ENCODE results near the gene NHS.
A peak's percentile ranks its signal among the peaks of the same experiment; 100 is the strongest.

NHS gene

DNA sequence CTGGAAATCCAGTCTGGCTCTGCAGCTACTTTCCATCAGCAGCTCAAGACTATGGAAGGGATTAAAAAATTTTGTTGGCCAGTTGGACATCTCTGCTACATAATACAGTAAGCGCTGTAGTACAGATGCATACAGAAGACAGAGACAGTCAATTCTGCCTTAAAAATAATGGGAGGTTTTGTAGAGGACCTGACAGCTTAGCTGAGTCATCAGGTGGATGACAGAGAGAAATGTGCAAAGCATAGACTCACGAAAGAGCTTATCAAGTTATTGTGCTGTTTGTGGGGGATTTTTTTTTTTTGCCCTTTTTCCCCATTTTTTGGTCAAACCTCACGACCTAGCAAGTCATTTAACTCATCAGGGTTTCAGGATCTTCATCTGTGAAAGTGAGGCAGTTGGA is 213.3 kb downstream of the NHS start:
- no peak for DNase-seq (ENCODE audit: low read depth in 2 of 2)

DNA sequence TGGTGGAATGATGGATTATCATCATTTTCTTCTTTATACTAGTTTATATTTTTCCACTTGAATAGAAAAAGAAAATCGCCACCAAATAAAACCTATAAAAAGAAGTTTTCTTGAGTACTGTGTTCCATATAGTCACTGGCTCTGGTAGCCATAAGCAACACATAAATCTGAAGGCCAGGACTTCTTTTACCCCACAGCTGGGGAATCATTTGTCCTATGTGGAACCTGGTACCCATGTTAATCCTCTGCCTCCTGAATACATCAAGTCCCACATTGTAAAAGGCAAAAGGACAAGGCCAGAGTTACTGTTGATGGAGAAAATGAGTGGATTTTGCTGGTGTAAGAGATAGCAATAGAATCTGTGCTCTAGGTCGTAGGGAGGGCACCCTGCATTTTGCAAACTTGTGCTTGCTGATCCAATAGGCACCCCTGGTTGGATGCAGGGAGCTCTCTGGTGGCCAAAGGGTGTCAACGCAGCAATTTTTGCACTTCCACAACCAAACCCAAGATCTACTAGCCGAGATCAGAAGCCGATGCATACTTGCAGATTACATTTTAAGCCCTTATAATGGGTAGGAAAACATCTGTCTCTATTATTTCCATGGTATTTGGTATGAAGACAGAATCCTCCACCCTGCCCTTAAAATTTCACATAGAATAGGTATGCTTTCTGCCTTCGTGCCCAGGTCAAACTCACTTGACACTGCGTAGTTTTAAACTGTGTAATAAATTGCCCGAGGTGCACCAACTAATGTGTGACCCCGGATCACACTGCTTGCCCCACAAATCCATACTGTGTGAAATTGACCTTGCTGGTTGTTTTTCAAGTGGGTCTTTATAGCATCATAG is 216.1 kb downstream of the NHS start:
- peak in 1 of 2 donors; percentile 0 for DNase-seq (ENCODE audit: low read depth in 2 of 2)

DNA sequence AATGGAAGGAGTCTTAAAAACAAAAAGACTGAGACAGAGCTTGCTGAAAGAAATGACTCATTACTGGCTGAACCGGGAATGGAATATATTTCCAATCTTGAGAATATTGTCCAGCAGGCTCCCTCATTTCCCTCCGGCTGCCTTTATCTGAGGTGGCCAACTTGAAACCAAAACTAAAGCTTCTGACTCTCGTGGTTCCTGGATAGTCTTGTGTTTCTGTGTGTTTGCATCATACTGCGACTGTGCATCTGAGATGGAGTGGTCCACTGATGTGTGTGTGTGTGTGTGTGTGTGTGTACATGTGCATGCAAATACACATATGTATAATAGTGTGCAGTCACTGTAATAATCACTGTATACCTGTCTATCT is 216.7 kb downstream of the NHS start:
- no peak for DNase-seq (ENCODE audit: low read depth in 2 of 2)

DNA sequence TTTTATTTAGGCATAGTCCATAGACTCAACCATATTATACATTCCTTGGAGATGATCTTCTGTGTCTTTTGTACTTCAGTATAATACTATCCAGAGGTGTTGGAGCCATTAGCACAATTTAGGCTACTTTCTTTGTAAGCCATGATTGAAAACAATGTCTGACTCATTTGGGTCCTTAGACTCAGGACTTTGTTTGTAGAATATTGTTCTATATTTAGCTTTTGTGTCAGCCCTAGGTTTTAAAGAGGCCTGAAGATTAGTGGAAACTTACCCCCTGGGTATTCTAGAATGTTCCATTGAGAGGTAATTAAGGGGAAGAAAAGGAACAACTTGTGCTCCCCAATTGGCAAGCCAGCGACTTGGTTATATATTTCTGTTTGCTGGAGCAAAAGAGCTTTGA is 217.1 kb downstream of the NHS start:
- no peak for DNase-seq (ENCODE audit: low read depth in 2 of 2)

DNA sequence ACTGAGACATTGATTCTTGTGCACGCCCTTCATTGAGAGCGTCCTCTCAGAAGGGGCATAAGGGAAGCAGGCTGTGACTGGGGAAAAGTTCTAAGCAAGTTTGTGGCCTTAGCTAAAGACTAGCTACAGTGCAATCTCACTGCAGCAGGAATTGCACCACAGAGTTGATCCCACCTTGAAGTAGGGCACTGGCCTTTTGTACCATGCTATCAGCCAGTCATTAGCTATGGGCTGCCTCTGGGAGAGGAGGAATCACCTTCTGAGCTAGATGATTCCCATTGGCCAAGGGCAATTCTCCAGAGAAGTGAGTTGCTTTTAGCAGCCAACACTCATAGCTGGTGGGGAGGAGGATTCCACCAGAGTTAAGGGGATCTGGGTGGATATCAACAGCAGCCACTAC is 219.7 kb downstream of the NHS start:
- no peak for DNase-seq (ENCODE audit: low read depth in 2 of 2)

DNA sequence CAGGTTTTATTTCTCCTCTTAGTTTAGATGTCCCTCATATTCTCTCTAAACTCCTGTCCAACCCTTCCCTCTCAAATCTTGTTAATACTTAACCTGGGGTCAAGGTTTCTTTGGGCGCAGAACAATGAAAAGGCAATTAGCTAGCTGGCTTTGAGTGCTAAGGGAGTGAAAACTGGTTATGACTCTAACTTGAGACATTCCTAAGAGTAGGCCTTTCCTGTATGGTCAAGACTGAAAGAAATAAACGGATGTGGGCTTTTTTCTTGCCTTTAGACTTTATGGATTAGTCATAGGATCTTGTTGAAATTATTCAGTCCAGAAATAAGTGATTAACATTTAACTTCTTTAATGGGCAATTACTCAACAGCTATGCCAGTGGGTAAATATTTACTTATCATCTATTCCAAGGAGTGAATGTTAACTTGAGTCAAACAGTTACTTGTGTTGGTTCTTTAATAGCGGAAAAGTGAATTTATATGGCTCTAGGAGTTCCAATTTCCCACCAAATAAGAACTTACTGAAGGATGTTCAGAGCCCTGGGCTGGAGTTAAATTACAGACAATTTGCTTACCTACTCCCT is 220.5 kb downstream of the NHS start:
- no peak for DNase-seq (ENCODE audit: low read depth in 2 of 2)

DNA sequence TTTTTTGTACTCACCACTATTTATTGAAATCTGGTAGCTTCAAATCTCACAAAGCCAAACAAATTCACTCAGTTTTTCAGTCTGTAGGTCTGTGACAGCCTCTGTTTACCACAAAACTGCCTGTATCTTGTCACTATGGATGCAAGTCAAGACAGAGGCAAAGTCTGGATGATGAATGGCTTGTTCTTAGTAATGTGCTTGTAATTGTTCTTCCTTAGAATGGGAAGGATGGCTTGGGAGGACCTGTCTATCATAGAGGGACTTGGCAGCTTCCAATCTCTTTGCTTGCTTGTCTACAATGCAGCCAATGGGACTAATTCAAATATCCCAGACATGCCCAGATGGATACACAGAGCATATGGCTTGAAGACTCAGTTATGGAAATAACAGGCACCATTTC is 221.1 kb downstream of the NHS start:
- DNase-seq (ENCODE audit: low read depth in 2 of 2) = no peak

DNA sequence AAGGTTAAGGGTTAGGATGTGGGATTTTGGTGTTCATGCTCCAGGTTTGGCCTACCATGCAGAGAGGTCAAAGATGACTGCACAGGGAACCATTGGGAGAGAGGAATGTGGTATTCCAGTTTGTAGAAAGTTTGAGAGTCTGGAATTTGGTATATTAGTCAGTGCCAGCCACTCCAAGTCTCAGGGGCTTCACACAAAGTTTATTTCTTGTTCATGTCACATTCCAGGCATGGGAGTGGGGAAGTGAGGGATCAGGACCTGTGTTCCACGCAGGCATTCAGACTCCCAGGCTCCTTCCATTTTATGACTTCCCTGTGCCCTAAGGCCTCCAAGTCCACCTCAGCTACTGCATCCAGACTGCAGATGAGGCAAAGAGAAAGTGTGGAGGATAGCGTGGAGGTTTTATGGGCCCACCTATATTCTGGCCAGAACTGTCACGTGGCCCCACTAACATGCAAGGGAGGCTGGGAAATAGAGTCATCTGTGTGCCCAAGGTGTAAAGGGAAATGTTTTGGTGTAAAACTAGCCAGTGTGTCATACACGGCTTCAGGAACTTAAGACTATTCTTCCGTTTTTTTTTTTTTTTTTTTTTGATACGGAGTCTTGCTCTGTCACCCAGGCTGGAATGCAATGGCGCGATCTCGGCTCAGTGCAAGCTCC is 221.7 kb downstream of the NHS start:
- no peak for DNase-seq (ENCODE audit: low read depth in 2 of 2)

DNA sequence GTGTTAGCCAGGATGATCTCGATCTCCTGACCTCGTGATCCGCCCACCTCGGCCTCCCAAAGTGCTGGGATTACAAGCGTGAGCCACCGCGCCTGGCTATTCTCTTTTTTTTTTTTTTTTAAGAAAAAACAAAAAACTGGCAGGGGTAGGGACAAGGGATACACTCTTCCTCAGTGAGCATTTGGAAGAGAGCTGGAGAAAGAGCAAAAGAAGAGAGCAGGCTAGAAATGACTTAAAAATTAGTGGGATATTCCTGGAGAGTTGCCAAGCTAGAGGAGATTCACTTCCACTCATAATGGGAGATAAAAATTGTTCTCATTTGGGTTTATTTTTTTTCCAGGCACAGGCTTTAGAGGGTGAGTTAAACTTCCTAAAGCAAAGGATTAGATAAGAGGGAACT is 222.3 kb downstream of the NHS start:
- no peak for DNase-seq (ENCODE audit: low read depth in 2 of 2)

DNA sequence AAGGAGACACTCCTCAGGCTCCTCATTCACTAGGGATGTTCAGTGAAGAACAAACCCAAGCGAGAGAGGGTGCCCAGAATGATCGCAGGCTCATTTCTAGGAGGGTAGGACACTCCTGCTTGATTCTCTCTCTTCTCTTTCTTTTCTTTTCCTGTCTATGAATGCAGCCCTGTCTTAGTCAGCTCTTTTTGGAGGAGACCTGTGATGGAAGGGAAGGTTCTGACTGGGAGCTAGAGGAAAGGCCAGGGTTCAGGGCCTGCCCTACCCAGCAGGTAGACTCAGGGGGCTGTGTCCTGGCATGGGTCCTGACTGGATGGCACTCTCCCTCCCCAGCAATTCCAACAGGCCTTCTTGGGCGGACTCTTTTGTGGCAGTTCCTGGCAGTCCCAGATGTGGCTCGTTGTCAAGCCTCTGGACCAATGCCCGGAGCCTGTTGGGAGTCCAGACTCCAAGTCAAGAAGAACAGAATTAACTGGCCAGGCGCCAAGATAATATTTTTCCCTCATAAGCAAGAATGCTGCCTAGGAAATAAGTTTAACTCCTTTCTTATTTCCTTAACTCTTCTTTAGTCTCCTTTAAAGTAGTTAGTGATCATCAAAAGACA is 222.9 kb downstream of the NHS start:
- DNase-seq (ENCODE audit: low read depth in 2 of 2) = no peak

DNA sequence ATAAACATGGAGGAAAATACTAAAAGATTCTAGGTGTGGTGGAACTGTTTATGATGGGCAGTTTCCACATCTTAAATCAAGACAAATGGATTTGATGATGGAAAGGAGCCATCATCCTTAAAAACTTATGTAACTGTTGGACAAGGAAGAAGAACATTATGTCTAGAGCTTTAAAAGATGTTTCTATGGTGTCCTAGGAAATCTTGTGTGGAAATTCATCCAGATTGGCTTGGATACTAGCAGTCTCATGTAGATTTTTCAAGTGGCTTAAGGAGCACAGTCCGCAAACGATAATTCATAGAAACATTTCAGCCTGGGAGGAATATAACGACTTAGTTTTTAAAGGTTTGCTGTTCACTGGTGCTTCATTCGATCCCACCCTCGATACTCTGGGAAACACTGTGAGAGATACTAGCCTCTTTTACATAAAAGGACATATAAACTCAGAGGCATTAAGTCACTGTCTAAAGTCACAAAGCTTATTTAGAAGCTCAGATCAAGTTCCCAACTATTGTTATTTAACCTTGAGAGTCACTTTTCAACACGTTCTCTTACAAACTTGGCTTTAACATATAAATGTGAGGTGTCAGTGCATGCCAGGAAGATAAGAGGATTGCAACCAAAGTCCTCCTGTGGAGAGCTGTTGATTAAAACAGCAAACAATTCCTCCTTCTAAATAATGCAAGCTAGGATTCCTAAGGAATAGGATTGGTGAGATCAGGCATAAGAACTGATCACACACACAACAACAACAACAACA is 226.6 kb downstream of the NHS start:
- no peak for DNase-seq (ENCODE audit: low read depth in 2 of 2)

DNA sequence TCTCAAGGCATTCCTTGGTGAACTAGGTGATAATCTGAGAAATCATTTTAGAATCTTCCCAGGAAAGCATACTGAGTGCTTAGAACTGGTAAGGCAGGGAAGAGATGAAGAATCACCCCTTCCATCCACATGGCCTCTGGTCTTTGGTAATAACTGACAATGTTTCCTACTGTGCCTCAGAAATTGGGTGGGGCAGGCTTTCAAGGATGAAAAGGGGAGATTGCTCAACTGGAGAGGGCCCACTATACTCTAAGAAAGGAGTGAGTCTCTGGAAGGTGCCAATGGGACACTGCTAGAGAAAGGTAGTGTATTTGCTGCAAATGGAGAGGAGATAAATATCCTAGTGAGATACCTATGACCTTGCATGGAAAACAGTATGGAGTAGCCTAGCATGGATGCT is 227.2 kb downstream of the NHS start:
- no peak for DNase-seq (ENCODE audit: low read depth in 2 of 2)

DNA sequence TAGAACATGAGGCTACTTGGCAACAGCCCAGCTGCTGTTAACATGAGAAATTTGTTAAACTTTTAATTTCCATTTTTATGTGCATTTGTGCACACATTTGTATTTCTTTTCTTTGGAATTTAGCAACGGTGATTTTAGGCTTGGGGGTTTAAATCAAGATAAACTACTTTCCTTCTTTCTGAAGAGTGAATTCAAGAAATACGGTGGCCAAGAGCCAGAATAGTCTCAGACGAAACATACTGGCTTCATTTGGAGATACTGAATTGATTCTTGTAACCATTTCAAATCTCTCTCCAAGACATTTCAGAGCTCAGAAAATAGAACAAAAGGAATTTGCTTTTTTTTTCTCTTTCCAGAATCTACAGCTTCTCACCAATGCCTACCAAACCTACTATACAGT is 228.2 kb downstream of the NHS start:
- DNase-seq (ENCODE audit: low read depth in 2 of 2) = no peak

DNA sequence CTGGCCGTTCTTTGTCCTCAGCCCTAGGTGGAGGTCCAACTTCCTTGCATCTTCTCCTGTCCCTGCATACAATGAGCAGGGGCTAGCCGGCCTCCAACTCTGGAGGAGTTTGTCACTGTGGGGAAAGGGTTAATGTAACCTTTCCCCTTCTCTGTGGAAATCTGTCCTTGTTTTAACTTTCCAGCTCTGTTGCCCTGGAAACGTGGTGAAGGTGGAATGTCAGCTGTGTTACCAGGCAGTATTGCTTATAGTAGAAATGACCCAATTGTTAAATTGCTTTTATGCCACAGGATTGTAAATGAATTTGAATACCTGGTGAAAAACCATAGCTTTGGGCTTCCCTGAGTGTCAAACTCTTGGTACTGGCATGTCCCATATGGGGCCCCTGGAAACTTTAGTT is 230.7 kb downstream of the NHS start:
- no peak for DNase-seq (ENCODE audit: low read depth in 2 of 2)

DNA sequence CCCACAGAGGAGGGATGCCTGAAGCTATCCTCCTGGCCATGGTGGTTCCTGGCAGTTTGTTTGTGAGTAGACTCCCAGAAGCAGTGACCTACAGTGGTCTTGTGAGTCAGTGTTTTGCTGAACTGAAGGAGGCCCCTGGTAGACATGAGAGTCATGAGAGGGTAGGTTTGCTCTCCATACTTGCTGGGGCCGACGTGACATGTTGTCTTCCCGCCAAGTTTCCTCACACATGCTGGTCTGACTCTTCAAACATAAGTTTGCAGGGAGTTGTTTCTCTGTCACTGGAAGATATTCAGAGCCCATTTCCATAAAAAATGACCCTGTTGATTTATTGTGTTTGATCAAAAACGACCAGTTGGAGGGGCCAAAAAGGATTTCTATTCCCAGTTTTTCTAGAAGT is 231.2 kb downstream of the NHS start:
- no peak for DNase-seq (ENCODE audit: low read depth in 2 of 2)

DNA sequence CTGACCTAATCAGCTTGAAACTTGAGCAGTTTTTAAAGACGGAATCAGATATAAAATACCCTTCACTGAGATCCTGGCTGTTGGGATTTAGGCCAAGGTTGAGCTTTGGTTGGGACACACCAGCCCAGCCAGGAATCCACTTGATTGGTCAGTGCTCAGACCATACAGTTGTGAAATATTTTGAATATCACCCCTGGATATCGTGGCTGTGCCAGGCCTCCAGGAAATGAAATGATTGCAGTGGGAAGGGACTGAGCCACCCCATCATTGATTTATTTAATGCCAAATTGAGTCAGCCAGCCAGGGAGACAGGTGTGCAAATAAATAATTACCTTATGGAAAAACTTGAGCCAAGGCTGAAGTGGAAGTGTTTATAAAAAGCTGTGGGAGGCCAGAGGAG is 233.9 kb downstream of the NHS start:
- no peak for DNase-seq (ENCODE audit: low read depth in 2 of 2)

DNA sequence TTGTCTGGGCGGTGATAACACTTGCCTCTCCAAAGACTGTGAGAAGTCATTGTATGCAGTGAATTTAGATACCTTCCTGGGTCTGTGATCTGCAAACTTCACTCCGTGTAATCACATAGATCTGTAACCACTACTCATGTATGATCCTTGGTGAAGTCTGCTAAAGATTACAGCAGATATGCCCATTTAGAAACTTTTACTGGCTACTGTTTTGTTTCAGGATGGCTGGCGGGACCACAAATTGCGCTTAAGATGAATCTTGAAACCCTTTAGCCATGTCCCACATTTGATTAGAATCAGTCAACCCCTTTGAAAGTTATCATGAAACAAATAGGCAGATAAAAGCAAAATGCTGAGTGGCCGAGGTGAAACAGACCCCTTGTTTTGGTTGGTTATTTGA is 235.8 kb downstream of the NHS start:
- DNase-seq (ENCODE audit: low read depth in 2 of 2) = no peak

DNA sequence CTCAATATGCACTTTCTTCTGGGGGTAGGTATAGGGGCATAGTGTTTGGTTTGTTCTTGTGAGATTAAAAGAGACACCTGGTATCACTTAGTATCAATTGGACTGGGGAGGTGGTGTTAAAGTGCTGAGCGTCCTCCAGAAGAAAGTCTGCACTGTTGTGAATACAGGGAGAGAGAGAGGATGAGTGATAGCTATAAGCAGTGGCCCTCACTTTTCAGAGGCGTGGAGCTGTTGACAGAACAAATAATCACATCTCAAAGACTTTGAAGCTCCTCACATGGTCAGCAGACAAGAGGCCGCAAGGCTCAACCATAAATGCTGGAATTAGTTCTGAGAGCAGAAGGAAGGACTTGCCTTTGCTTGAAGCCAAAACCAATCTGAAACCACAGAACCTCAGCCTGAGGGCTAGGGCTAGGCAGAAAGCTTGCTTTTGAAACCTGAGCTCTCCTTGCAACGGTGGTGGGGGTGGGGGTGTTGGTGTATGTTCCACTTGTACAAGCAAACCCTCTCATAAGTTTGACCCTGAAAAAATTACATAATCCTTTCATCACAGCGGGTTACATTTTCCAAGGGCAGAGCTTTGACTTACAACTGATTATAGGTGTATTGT is 239.1 kb downstream of the NHS start:
- no peak for DNase-seq (ENCODE audit: low read depth in 2 of 2)

DNA sequence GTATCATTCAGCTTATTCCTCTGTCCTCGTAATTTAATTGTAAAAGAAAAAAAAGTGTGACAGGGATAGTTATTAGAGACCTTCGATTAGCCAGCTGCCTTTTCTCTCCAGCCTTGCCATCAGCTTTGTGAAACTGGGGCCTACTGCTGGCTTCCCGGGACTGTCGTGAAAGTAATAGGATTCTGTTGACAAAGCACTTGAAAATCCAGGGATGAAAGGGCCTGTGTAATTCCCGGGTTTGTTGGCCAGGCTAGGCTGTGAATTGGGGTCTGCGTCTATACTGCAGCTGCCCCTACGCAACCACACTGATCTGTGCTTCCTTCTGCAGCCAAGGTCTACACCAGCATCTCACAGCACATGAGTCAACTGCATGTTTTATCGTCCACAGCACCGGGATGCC is 241.9 kb downstream of the NHS start:
- DNase-seq (ENCODE audit: low read depth in 2 of 2) = no peak

DNA sequence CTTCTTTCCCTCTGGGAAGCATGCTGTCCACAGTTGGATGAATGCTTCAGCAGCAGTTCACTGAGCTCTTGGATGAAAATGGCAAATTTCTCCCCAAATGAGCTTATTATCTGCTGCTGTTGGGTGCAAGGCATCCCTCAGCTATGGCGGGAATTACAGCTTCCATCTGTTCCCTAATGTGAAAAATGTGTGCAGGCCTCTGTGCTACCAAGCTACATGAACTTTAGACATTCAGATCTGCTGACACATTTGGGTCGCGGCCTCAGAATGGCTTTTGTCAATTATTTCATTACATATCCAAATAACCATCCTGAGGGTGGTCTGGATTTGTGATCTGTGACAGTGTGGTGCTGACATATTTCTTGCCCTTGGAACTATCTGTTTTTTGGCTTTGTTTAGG is 242.8 kb downstream of the NHS start:
- no peak for DNase-seq (ENCODE audit: low read depth in 2 of 2)

DNA sequence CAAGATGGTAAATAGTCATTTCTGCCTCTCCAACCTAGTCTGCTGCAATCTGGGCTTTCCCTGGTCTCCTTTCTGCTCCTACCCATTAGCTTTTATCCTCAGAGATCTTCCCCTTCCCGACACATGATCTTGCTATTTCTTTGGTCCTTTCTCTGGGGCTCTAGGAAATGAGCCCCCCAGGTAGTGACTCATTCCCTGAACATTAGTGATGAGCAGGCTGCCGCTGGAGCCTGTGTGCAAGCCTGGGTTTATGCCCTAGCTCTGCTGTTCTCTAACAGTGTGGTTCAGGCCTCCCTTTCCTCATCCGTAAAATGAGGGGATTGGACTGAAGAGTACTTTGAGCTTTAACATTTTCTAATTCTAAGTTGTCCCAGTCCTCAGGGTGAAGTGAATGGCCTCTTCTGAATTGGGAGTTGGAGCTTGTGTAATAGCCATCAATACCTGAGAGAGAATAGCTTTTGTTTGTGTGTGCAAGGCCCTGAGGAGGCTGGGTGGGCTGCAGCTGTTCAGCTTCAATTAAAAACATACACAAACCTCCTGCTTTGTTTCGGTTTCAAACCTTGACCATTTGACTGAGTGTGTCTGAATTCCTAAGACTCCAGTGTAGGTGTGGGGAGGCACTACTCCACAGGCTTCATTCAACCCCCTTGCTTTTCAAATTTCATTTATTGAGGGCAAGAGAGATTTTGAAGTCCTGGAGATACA is 246.7 kb downstream of the NHS start:
- DNase-seq (ENCODE audit: low read depth in 2 of 2) = no peak

Measured in stimulated activated CD8-positive, alpha-beta memory T cell treated with anti-CD3 and anti-CD28 coated beads, Interleukin-2, amount 100 ng/mL, for 1 hour (primary cell).